ENCODE results near the gene ARHGEF33. TPM values are rescaled to one million over a fixed set of nuclear protein-coding genes. Genes with fewer than 3 reads are reported as not detected.

Gene ARHGEF33
- total RNA-seq, 1 donor = 0.72 TPM

- Histone ChIP-seq H3K36me3 (ENCODE audit: insufficient read depth, low read length) (peaks cover 23% of the 10 kb centered on the region), H3K4me2 (ENCODE audit: insufficient read depth, low read length) (no peak overlapping the region), H3K9me3 (ENCODE audit: low read depth, low read length) (no peaks in the 10 kb centered on the region), H3K4me1 (ENCODE audit: insufficient read depth, low read length) (no peaks in the 10 kb centered on the region), H4K20me1 (ENCODE audit: insufficient read depth, low read length) (no peaks in the 10 kb centered on the region), H3K79me2 (ENCODE audit: insufficient read depth, low read length) (no peaks in the 10 kb centered on the region), H2AFZ (ENCODE audit: low read length) (no peak overlapping the region), H3K27ac (ENCODE audit: low read depth, low read length) (no peak overlapping the region), H3K27me3 (ENCODE audit: insufficient read depth, low read length) (no peaks in the 10 kb centered on the region), H3K4me3 (ENCODE audit: insufficient read depth, low read length) (no peak overlapping the region)
- no peak for DNase-seq (ENCODE audit: insufficient read length, low spot score, missing footprints)
- TF ChIP-seq, protein P1, sequence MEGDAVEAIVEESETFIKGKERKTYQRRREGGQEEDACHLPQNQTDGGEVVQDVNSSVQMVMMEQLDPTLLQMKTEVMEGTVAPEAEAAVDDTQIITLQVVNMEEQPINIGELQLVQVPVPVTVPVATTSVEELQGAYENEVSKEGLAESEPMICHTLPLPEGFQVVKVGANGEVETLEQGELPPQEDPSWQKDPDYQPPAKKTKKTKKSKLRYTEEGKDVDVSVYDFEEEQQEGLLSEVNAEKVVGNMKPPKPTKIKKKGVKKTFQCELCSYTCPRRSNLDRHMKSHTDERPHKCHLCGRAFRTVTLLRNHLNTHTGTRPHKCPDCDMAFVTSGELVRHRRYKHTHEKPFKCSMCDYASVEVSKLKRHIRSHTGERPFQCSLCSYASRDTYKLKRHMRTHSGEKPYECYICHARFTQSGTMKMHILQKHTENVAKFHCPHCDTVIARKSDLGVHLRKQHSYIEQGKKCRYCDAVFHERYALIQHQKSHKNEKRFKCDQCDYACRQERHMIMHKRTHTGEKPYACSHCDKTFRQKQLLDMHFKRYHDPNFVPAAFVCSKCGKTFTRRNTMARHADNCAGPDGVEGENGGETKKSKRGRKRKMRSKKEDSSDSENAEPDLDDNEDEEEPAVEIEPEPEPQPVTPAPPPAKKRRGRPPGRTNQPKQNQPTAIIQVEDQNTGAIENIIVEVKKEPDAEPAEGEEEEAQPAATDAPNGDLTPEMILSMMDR (IDR thresholded peaks at IDR 0.05; ENCODE audit: extremely low read depth, low read depth, low read length) = no peak
Observed at GRCh38 chr2:39015424-39015823, 125.7 kb downstream of the ARHGEF33 start.

DNA sequence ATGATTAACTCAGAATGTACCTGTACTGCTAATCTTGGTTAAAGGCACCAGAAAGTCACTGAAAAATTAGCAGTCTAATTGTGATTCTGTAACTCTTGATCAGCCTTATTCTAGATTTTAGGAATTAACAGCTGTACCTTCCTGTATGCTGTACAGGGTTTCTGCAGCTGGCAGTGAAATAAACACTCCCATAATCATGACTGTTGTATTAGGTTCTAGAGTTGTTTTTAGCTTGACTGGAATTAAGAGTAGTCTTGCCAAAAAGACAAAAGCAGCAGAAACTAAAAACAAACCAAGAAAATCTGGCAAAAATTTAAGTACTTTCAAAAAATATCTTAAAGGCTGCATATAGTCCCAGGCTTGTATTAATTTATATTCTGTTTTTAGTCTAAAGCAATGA lies 127.7 kb downstream of the ARHGEF33 start:
- Histone ChIP-seq H3K79me2 (ENCODE audit: insufficient read depth, low read length) (no peaks in the 10 kb centered on the region), H2AFZ (ENCODE audit: low read length) (no peak overlapping the region), H3K4me1 (ENCODE audit: insufficient read depth, low read length) (no peaks in the 10 kb centered on the region), H3K4me3 (ENCODE audit: insufficient read depth, low read length) (no peak overlapping the region), H3K9me3 (ENCODE audit: low read depth, low read length) (no peaks in the 10 kb centered on the region), H3K27me3 (ENCODE audit: insufficient read depth, low read length) (no peaks in the 10 kb centered on the region), H3K36me3 (ENCODE audit: insufficient read depth, low read length) (peaks cover 15% of the 10 kb centered on the region), H3K4me2 (ENCODE audit: insufficient read depth, low read length) (no peak overlapping the region), H3K27ac (ENCODE audit: low read depth, low read length) (no peak overlapping the region), H4K20me1 (ENCODE audit: insufficient read depth, low read length) (no peaks in the 10 kb centered on the region)
- TF ChIP-seq, protein P1 (IDR thresholded peaks at IDR 0.05; ENCODE audit: extremely low read depth, low read depth, low read length) = no peak
- no peak for DNase-seq (ENCODE audit: insufficient read length, low spot score, missing footprints)

GRCh38 chr2:39018638-39019037 lies 129.0 kb downstream of the ARHGEF33 start:
- no peak overlapping the region for H3K27ac ChIP-seq (ENCODE audit: low read depth, low read length)
- no peaks in the 10 kb centered on the region for H3K4me1 ChIP-seq (ENCODE audit: insufficient read depth, low read length)
- no peaks in the 10 kb centered on the region for H3K27me3 ChIP-seq (ENCODE audit: insufficient read depth, low read length)
- no peaks in the 10 kb centered on the region for H4K20me1 ChIP-seq (ENCODE audit: insufficient read depth, low read length)
- H3K4me3 ChIP-seq (ENCODE audit: insufficient read depth, low read length) = no peak overlapping the region
- DNase-seq (ENCODE audit: insufficient read length, low spot score, missing footprints) = no peak
- H3K4me2 ChIP-seq (ENCODE audit: insufficient read depth, low read length) = no peak overlapping the region
- H2AFZ ChIP-seq (ENCODE audit: low read length) = no peak overlapping the region
- H3K9me3 ChIP-seq (ENCODE audit: low read depth, low read length) = no peaks in the 10 kb centered on the region
- TF ChIP-seq, protein P1 (IDR thresholded peaks at IDR 0.05; ENCODE audit: extremely low read depth, low read depth, low read length) = no peak
- no peaks in the 10 kb centered on the region for H3K79me2 ChIP-seq (ENCODE audit: insufficient read depth, low read length)
- peaks cover 2% of the 10 kb centered on the region for H3K36me3 ChIP-seq (ENCODE audit: insufficient read depth, low read length)

DNA sequence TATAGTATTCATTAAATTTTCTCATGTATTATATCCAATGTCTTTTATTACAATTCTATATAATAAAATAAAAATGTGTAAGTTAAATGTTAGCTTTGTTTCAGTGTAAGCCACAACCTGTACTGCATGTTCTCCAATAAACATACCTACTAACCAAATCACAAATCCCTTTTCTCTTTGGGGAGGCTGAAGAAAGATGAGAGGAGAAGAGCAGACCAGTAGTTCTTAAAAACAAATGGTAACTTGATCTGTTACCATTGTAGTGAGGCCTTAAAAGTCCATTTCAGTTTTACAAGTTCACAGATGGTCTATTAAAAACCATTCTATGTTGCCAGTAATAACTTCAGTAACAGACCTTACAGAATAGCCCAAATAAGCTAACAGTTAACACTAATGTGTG lies 130.7 kb downstream of the ARHGEF33 start:
- no peak for DNase-seq (ENCODE audit: insufficient read length, low spot score, missing footprints)

More for the DNA sequence above, 130.7 kb downstream of the ARHGEF33 start:
- Histone ChIP-seq H3K4me1 (ENCODE audit: insufficient read depth, low read length) (no peaks in the 10 kb centered on the region), H3K27me3 (ENCODE audit: insufficient read depth, low read length) (no peaks in the 10 kb centered on the region), H3K9me3 (ENCODE audit: low read depth, low read length) (no peaks in the 10 kb centered on the region), H2AFZ (ENCODE audit: low read length) (no peak overlapping the region), H4K20me1 (ENCODE audit: insufficient read depth, low read length) (no peaks in the 10 kb centered on the region), H3K36me3 (ENCODE audit: insufficient read depth, low read length) (no peaks in the 10 kb centered on the region), H3K4me2 (ENCODE audit: insufficient read depth, low read length) (no peak overlapping the region), H3K79me2 (ENCODE audit: insufficient read depth, low read length) (no peaks in the 10 kb centered on the region), H3K27ac (ENCODE audit: low read depth, low read length) (no peak overlapping the region), H3K4me3 (ENCODE audit: insufficient read depth, low read length) (no peak overlapping the region)
- TF ChIP-seq, protein P1 (IDR thresholded peaks at IDR 0.05; ENCODE audit: extremely low read depth, low read depth, low read length) = no peak

Measured in osteoblast (primary cell).